Hematopoietic multipotent progenitor cell treated with erythropoietin and hydrocortisone succinate and interleukin-3 and kit ligand, for 15 days (in vitro differentiated cells): ENCODE results near the gene RPE65.
"Not testable (repeated sequence)": the region's sequence is repeated elsewhere in the genome, so short reads cannot be mapped to it uniquely, and the experiment has no call there.

Experiments
- DNase-seq: peaks from one replicate; pipeline ENCODE4 v3.0.0-alpha.2; 2015; ENCODE audit warnings: low spot score

RPE65 gene

DNA sequence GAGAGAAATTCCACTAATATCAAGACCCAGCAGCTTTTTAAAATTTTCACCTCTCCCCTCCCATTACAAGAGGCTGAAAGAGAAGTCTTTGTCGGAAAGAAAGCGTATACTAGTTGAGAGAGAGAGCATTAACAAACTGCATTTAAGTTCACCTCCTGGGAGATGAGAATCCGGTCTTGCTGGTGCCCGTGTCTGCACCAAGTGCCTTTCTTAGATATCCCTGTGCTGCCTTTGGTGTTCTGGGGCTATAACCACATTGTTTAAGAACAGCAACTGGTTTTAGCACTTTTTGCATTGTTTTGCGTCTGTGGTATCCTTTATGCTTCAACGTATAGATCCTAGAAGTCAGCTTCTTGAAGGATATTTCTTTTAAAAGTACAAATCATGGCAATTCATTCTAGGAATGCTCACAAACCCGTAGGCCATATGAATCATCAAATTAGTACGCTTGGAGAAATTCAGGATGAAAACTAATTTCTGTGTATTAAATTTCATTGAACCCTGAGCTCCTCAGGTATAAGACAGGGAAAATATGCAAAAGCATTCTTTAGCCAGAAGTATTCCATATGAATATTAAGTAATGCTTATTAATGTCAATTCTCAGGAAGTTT, 3.4 kb upstream of the RPE65 start:
- DNase-seq: no peak

DNA sequence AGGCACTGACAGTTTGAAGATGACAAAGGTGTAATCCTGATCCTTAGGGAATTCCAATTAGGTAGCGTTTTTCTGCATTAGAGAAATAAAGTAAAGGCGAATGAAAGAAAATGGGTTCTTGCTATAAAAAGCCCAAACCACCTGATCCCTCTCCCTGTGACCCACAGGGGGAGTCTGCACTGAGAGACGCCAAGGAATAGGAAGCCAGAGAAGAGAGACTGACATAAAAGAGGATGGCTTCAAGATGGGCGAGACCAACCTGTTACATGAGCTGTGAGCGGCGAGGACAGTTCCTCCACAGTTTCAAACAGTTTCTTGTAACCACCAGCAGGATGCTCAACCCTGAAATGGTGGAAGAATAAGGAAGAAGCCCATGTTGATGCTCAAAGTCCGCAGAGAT, 1.4 kb downstream of the RPE65 start:
- DNase-seq: no peak

DNA sequence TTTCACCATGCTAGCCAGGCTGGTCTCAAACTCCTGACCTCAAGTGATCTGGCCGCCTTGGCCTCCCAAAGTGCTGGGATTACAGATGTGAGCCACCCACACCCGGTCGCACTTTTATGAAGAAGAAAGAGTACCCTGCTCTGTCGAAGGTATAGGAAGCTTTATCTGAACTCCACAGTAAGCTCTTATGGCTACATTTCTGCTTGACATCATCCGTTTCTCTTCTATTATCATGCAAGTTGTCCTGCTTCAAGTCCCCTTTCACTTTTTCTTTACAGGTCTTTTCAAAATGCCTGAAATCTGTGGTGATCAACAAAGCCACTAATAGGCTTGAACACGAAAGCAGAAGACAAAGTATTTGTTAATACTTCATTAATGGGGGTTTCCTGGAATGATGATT, 4.0 kb downstream of the RPE65 start:
- no peak for DNase-seq

DNA sequence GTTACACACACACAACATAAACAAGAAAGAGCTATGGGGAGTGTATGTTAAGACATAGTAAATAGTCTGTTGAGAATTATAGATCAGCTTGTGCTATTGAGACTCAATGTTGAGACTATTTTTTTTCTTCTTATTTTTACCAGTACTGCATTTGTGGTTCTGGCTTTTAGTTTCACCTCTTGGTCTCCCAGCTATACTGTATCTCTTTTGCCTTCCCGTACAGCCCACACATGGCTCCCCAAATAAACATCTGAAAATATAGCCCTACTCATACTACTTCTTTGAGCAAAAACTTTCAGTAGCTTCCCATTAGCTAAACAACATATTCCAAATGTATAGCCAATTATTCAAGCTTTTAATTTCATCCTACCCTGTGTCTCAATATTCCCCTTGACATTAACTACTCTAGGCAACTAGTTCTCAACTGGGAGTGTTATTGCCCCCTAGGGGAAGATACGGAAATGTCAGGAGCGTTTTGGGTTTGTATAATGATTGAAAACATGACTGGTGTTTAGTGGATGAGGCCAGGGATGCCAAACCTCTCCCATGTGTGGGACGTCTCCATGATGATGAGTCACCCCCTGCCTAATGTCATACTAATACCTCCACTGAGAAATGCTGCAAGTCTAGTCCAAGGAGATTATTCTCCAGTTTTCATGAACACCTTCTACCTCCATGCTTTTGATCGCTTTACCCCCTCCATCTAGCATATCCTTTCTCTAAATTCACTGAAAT, 6.8 kb downstream of the RPE65 start:
- peak; percentile 8 for DNase-seq

DNA sequence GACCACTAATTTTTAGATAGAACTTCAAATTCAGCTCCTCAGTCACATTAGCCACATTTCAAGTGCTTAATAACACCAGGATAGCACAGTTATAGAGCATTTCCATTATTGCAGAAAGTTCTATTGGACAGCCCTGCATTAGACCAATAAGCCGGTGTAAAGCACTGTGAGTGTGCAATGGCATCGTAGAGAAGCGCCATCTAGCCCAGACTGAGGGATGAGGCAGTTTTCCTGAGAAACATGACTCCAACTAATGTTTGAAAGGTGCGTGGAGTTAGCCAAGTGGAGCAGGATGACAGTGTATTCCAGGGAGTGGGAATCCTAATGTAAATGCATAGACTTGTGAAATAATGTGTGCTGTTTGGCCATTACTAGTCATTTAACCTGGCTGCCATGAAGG, 7.7 kb downstream of the RPE65 start:
- no peak for DNase-seq

DNA sequence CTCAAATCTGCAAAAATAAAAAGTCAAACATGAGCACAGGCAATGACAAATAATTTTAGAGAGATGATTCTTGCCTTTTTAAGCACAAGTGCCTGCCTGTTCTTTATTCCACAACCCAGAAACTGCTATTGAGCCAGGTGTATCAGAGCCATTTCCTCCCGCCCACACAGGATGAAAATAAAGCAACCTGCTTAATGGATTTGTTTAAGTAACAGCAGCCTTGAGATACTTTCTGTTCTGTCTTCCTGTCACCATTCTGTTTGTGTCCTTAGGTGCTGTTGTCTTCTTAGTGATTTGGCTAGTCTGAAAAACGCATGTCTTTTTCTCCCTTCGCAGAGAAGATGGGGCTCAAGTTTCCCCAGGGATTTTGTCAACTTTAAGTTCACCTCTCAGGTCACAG, 11.4 kb downstream of the RPE65 start:
- DNase-seq: no peak

DNA sequence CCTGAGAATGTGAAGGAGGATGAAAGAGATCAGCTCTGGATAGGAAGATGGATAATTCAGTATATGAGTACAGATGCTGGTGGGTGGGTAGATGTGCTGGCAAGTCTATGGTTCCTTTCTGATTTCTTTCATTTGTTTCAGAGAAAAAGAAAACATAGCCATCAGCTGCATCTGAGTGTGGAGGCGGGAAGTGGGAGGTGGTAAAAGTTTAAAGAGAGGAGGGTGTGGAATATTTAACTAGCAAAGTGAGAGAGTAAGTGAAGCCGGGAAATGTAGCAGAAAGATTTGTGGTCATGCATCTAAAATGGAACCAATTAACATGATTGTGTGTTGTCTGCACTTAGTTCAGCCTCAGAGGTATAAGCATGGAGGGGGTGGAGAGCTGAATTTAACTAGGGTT, 16.4 kb downstream of the RPE65 start:
- no peak for DNase-seq

DNA sequence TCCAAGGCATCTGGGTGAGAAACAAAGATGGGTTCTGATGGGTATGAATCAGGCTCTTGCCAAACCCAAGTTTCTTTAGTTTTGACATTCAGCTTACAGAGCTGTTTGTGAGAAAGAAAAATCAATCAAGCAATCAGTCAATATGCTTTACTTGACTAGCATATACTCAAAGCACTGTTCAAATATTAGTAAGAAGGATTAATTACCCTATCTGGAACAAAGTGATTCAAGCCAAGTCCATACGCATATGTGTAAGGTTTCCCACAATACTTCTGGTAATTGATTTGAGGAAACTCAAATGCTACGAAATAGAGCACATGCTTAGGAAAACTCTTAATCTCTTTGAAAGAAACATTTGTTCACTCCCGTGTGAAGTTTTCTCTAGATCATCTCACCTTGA, 18.7 kb downstream of the RPE65 start:
- DNase-seq: no peak

DNA sequence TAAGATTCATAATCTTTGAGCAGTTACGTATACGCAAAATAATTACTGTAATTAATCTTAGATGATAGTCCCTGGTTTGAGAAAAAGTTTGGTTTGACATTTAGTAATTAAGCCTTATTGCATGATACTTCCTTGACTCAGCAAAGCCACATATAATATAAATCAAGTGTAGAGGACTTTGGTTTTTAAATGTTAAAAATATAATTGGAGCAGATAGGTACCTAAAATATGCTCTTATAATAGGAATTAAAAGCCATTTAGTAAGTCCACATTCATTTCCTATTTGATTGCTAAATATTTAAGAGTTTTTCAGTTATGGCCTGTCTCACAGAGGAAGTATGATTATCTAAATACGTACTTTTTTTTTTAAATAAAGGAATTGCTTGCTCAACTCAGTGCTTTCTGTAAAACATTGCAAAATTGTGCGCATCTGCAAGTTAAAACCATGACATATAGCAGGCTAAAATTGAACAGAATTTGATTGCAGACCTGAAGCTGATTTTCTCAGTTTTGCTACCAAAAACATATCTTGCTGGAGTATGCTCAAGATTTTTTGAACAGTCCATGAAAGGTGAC, 20.4 kb downstream of the RPE65 start:
- no peak for DNase-seq

DNA sequence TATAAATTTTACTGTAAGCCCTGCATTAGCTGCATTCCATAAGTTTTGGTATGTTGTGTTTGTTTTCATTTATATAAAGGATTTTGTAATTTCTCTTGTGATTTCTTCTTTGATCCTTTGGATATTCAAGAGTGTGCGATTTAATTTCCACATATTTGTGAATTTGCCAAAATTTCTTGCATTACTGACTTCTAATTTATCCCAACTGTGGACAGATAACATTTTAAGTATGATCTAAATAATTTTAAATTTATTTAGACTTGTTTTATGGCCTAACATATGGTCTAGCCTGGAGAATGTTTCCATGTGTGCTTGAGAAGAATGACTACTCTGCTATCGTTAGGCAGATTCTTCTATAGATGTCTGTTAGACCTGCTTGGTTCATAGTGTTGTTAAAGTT, 23.2 kb downstream of the RPE65 start:
- no peak for DNase-seq

DNA sequence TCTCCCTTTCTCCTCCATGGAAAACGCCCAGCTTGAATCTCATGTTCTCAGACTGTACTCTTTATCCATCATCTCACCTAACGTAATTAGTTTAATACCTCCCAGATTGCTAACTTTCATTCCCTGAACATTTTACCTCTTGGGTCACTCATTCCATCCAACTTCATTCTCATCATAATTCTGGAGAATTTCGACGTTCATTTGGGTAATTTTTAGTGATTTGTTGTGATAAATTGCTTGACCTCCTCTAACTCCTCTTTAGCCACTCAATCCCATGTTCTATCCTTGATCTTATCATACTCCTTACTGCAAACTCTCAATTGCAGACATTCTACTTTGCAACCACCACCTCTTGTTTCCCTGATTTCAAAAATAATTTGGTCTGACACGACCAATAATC, 28.4 kb downstream of the RPE65 start:
- no peak for DNase-seq

DNA sequence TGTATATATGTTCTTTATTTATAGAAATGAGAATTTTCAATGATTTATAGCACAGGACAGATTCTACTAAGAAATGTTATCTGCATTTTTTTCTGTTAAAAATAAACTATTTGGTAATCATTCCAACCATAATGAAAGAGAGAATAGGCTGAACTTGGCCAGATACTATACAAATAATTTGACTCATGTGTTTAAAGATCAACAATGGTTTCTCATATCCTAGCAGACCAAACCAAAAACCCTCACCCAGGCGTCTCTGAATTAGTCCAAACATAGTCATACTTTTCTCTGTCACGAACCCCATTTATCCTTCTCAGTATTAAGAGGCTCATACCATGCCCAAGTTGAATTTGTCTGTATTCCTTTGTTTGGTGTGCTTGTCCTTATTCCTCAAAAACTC, 40.3 kb downstream of the RPE65 start:
- no peak for DNase-seq

DNA sequence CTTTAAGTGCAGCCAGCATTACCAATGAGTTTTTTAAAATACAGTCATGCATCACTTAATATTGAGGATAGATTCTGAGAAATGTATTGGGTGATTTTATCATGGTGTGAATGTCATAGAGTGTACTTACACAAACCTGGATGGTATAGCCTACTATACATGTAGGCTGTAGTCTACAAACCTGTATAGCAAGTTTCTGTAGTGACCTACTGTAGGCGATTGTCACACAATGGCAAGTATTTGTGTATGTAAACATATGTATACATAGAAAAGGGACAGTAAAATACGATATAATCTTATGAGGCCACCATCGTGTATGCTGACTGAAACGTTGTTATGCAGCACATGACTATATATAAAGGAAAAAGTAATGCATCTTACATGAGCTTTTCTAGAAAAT, 48.2 kb downstream of the RPE65 start:
- DNase-seq: no peak

DNA sequence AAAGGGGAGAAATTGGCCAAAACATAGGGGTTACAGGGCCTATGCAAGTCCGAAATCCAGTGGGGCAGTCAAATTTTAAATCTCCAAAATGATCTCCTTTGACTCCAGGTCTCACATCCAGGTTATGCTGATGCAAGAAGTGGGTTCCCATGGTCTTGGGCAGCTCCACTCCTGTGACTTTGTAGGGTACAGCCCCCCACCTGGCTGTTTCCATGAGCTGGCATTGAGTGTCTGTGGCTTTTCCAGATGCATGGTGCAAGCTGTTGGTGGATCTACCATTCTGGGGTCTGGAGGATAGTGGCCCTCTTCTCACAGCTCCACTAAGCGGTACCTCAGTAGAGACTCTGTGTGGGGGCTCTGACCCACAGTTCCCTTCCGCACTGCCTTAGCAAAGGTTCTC, 54.2 kb downstream of the RPE65 start:
- not testable (repeated sequence) for DNase-seq

DNA sequence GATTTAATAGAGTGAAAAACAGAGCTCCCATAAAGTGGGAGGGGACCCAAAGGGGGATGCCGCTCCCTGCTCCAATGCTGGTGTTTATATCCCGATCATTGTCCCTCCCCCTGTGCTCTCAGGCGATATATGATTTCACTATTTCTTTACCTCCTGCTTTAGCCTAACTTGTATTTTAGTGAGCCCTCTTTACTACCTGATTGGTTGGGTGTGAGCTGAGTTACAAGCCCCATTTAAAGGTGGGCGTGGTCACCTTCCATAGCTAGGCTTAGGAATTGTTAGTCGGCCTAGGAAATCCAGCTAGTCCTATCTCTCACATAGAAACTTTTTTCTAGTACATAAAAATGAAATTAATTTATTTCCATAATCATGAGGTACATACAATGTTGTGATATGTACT, 57.3 kb downstream of the RPE65 start:
- not testable (repeated sequence) for DNase-seq

DNA sequence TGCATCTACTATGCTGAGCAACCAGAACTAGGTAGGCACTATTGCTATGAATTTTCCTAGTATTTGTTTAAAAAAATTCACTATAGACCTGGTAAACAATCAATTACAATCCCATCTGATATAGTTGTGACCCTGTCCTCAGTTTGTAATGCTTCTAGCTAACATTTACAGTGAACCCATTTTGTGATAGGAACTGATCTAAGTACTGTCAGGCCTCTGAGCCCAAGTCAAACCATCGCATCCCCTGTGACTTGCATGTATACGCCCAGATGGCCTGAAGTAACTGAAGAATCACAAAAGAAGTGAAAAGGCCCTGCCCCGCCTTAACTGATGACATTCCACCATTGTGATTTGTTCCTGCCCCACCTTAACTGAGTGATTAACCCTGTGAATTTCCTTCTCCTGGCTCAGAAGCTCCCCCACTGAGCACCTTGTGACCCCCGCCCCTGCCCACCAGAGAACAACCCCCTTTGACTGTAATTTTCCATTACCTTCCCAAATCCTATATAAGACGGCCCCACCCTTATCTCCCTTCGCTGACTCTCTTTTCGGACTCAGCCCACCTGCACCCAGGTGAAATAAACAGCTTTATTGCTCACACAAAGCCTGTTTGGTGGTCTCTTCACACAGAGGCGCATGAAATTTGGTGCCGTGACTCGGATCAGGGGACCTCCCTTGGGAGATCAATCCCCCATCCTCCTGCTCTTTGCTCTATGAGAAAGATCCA, 63.8 kb downstream of the RPE65 start:
- not testable (repeated sequence) for DNase-seq

DNA sequence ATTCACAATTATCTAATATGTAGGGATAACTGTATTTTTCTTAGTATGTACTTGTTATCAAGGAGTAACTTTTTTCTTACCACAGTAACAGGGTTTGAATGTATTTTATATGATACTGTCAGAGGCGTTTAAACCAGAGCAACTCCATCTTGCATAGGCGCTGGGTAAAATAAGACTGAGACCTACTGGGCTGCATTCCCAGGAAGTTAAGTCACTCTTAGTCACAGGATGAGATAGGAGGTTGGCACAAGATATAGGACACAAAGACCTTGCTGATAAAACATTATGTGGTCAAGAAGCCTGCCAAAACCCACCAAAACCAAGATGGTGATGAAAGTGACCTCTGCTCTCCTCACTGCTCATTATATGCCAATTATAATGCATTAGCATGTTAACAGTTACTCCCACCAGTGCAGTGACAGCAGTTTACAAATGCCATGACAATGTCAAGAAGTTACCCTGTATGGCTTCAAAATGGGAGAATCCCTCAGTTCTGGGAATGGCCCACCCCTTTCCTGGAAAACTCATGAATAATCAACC, 64.8 kb downstream of the RPE65 start:
- no peak for DNase-seq

DNA sequence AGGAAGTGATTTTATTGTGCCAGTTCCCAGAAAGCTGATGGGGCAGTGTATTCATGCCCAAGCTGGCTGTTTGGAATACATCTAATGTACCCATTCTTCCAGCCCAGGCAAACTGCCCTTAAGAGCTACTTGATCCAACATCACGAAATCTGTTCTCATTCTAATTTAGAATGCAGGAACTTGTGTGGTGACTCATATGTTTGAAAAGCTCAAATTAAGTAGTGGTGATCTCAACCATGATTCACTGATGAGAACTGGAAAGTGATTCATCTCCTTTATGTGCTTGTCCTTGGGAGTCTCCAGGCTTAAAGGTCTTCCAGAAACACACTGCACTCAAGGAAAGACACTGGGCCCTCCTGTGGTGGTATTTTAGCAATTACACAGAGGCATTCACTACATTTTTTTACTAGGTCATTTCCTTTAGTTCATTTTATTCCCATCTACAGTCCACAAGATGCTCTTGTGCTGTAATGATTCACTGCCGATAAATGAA, 65.4 kb downstream of the RPE65 start:
- DNase-seq: no peak

DNA sequence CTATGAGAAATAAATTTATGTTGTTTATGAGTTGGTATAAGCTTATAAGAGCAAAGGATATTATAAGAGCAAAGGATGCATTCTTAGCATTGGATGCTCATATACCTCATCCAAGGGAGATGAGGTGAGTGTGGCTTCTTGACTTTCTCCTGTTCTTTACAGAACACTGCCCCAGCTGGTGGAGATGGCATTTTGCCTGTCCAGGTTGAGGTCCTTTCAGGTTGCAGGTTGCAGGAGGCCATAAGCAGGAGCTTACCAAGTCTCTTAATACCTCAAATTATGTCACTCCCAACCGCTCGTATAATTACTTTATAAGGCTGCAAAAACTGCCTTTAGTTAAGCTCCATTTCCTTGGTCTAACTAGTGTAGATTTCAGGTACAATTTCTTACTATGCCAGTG, 66.7 kb downstream of the RPE65 start:
- DNase-seq: no peak

DNA sequence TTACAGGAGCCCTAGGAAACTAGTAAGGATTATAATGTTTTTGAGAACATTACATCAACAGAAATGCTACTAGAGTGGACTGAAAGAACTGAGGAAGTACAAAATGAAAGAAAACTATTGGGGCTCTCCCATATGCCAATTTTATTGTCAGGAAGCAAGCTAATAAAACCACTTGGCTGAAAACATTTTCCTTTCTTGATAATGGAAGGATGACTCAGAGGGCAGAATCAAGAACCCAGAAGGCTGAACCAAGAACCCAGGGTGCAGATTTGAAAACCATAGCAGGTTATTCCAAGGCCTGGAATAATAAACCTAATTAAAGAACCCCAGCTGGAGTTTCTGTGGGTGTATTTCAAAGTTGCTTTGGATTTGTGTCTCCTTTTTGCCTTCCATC, 70.7 kb downstream of the RPE65 start:
- no peak for DNase-seq
